ENCODE measurements around the gene JAG1. TPM values are rescaled to one million over a fixed set of nuclear protein-coding genes. Genes with fewer than 3 reads are reported as not detected.

Gene JAG1
- total RNA-seq, 1 experiment from 2014 or later, result 142 TPM

DNA sequence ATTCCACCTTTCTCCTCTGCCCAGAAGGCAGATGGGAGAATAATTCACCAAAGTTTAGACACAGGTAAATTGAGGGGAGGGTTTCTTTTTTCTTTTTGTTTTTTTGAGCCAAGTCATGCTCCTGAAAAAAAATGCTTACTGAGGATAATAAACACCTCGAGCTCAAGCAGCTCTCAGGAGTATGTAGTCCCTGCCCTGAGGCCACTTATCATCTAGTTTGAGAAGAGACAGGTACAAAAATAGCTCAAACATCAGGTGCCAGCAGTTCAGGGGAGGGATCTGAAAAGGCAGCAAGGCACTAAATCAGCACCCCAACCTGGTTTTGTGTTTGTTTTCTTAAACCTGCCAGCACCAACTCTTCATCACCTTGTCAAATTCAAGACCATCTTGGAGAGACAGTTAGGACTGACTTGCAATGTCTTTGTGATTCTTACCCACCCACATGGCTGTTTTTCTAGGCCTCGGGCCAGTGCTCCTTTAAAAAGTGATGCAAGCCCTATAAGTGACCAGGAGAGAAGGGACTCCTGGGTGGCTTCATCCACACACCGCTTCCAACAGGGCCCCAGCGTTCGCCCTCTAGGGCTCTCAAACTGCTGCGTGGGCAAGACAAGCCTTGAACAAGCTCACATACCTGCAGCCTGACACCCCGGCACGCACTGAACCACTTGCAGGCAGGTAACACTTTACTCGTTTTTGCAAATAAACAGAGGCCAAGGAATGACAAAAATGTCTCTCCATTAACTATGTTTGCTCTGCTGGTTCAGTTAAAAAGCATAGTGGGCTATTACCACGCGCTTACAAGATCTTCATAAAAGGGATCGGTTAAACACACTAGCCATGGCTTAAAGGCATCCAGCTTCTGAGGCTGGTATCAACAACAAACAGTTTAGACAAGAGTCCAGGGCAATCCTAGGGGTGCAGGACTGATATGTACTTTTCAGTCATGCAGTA is 13.9 kb downstream of the JAG1 start:
- in situ Hi-C loops (cut with HindIII; ENCODE audit: low pct_unique_long_range_greater_than_20kb, low sequenced_read_pairs), result no loop called here

DNA sequence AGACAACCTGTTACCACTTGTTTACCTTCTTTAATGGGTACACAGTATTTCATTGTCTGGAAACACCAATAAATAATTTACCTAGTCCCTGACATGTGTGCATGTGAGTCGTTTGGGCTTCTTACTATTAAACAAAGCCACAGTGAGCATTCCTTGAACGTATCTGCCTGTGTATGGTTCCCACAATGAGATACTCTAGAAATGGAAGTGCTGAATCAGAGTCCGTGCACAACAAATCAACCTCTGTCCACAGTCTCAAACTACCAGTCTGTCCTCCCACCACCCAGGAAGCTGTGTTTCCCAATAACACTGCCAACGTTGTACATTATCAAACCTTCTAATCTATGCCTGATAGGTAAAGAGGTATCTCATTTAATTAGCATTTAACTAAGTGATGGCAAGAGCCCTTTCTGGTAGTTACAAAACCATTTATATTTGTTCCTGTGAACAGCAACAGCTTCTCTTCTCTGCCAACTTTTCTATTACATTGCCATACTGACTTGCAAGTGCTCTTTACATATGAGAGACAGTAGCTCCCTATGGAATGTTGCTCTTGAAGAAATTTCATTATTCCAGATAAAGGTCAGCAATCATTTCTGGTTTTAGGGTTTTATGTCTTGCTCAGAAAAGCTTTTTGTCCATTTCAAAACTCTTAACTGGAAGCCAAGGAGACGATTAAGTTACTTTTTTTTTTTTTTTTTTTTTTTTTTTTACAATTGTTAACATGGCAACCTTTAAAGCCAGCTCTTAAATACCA is 14.7 kb downstream of the JAG1 start:
- in situ Hi-C loops (cut with HindIII; ENCODE audit: low pct_unique_long_range_greater_than_20kb, low sequenced_read_pairs), result no loop called here
- peak; percentile 74 for DNase-seq (ENCODE audit: low read depth)

More for the DNA sequence above, 13.9 kb downstream of the JAG1 start:
- peak; percentile 88 for DNase-seq (ENCODE audit: low read depth)

DNA sequence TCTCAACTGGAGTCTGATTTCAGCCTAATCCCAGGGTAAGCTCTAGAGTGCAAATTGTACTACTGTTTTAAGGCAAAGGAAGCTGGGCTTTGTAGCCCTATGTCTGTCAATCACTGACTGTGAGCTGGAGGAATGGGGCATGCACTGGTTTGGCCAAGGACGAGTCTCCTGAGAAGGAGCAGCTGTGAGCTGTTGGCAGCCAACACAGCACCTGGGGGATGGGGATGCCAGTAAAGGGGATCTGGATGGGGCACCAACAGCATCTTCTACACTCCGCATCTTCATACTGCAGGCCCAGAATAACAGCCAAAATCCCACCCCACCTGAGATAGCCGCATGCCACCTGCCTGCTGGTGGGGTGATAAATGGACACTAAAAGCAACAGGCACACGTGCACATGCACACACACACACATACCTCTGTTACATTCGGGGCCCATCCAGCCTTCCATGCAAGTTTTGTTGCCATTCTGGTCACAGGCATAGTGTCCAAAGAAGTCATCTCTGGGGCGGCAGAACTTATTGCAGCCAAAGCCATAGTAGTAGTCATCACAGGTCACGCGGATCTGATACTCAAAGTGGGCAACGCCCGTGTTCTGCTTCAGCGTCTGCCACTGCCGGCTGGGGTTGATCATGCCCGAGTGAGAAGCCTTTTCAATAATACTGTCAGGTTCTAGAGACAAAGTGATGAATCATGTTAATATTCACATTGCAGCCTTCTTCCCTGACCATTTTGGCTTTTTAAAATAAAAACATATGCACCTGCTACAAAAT is 15.6 kb downstream of the JAG1 start:
- DNase-seq (ENCODE audit: low read depth), result peak; percentile 82
- in situ Hi-C loops (cut with HindIII; ENCODE audit: low pct_unique_long_range_greater_than_20kb, low sequenced_read_pairs), result no loop called here

DNA sequence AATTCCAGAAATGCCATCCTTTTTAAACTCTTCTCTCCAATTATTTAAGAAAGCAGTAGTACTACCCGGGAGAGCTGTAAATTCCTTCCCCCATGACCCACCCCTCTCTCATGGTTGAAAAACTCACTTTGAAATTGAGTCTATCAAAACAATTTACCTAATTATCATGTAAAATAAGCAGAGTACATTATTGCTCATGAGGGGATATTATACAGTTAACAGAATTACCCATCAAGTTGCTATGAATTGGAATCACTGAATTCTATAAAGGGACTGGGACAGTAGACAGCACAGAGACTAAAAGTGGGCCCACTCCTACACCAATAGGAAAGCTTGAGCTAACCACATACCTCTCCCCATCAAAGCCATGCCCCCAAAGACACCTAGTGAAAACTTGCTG is 16.3 kb downstream of the JAG1 start:
- no peak for DNase-seq (ENCODE audit: low read depth)
- in situ Hi-C loops (cut with HindIII; ENCODE audit: low pct_unique_long_range_greater_than_20kb, low sequenced_read_pairs), result no loop called here

DNA sequence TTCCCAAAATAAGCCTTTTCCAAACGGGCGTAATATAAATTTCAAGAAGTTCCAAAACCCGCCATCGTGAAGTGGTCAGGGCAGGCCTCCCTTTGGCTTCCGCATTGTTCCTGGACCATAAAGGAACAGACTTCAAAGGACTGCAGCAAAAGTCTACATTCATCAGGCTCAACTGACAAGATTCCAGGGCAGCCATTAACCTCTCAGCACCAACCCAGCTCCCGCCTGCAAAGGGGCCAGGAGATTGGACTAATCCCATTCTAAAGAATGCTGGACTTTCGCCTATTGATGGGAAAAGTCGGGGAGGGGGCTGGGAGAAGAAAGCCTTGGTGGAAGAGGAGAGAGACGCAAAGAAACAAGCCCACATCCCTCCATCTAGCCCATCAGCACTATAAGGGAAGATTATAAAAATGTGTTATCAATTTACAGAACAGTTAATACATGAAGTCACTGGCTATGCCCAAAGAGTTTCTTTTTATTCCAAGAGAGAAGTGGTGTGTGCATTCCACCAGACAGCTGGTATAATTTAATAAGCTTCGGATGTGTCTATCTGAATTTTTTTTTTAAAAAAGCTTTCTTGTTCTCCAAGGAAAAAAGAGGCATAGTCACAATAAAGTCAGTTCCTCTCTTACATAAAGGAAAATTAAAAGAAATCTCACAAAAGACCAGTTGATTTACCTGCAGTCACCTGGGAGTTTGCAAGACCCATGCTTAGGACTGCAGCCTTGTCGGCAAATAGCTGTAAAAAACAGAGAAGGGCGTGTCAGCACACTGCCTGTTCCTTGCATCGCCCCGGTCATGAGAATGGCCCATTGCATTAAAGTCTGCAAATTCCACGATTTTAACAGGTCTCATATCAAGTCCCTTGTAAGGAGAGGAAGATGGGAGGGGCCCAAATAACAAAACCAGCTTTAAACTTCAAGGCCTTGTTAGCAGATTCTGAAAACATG is 17.8 kb downstream of the JAG1 start:
- in situ Hi-C loops (cut with HindIII; ENCODE audit: low pct_unique_long_range_greater_than_20kb, low sequenced_read_pairs), result no loop called here
- no peak for DNase-seq (ENCODE audit: low read depth)

DNA sequence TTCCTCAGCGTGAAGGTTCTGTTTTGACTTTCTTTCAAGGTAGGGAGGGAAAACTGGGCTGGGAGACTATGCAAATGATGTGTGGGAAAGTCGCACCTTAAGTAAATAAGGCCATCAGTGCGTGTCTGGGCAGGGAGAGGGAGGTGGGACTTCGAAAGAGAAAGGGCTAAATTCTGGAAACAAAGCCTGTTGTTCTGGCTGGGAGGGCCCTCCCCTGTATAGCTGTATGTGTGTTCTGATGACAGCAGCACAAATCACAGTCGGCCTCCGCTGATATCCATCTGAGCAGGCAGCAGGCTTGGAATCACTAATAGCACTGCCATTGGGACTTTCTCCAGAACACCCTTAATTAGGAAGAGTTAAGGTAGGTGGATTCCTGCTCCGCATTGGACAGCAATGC is 19.2 kb downstream of the JAG1 start:
- in situ Hi-C loops (cut with HindIII; ENCODE audit: low pct_unique_long_range_greater_than_20kb, low sequenced_read_pairs), result no loop called here
- DNase-seq (ENCODE audit: low read depth), result peak; percentile 78

DNA sequence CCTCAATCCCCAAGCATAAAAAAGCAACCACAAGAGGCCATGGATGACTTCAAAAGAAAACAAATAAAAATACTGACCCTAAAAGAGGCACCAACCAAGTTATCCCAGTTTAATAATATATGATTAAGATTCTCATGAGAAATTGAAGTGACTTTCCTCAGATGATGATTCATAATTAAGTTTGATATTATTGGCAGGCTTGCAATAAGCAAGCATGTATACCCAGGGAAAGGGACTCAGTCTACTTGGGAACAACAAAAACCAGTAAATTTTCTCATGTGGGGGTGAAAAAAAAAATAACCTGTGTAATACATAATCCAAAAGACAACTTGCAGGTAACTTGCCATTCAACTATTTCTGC is 19.6 kb downstream of the JAG1 start:
- in situ Hi-C loops (cut with HindIII; ENCODE audit: low pct_unique_long_range_greater_than_20kb, low sequenced_read_pairs), result no loop called here
- DNase-seq (ENCODE audit: low read depth), result no peak

DNA sequence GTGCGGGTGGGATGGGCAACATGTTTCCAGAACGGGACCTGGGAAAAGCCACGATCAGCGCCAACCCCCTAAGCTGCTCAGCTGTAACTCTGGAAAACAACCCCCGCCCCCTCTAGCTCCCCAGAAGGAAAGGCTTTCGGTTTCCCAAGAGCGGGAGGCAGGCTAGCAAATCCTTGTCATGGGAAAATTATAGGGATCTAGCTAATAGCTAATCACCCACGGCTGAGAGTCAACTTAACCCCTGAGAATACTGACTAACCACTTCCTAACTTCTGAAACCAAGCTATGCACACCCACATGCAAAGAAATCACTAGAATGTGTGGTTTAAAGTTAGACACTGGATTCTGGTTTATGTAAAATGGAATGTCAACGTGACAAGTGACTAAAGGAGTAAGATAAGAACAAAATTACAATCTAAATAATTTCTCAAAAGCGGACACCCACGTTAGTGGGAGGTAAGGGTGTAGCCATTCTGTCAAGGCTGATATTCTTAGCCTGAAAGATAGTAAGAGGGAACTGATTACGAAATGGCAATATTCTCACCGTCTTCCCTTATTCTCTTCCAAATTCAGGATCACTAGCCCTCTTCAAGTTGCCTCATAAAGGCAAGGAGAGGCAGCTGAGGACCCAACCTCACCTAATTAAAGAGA is 20.1 kb downstream of the JAG1 start:
- in situ Hi-C loops (cut with HindIII; ENCODE audit: low pct_unique_long_range_greater_than_20kb, low sequenced_read_pairs), result no loop called here
- peak; percentile 61 for DNase-seq (ENCODE audit: low read depth)

DNA sequence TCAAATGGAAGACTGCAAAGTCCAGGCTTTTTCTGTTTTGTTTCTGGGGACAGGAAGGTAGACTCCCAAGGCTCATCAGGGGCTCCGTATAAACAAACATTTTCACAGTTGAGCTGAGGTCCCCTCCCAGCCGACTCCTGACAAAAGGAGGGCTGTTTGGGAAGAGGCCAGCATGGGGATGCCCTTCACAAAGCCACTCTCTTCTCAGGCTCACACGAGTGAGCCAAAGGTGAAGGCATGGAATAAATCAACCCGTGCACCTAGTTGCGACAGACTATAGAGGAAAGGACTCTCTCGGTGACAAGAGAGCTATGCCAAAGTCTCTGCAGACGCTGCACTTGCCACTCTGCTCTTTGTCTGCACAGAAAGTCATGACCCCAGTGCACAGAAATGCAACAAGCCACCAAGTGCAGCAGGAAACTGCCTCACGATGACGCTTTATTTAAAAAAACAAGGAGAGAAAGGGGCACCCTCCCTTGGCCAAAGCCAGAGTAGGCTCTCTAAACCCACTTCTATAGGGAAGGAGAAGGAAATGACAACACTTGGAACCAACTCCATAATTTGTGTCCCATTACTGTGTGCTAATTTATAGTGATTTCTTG is 21.0 kb downstream of the JAG1 start:
- no peak for DNase-seq (ENCODE audit: low read depth)
- in situ Hi-C loops (cut with HindIII; ENCODE audit: low pct_unique_long_range_greater_than_20kb, low sequenced_read_pairs), result no loop called here

DNA sequence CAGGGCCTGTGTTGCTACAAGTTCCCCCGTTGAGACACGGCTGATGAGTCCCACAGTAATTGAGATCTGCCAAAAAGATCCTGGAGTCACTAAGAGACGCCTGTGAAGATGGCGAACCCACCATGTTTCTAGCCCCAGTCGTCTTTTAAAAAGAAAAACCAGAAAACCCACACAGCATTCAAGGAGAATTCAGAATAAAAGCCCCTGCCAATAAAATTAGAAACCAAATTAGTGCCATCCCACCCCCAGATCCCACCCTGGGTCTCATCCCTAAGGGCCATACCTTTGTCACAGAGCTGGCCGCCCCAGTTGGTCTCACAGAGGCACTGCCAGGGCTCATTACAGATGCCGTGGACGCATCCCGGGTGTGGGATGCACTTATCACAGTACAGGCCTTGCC is 21.6 kb downstream of the JAG1 start:
- in situ Hi-C loops (cut with HindIII; ENCODE audit: low pct_unique_long_range_greater_than_20kb, low sequenced_read_pairs), result no loop called here
- DNase-seq (ENCODE audit: low read depth), result no peak

DNA sequence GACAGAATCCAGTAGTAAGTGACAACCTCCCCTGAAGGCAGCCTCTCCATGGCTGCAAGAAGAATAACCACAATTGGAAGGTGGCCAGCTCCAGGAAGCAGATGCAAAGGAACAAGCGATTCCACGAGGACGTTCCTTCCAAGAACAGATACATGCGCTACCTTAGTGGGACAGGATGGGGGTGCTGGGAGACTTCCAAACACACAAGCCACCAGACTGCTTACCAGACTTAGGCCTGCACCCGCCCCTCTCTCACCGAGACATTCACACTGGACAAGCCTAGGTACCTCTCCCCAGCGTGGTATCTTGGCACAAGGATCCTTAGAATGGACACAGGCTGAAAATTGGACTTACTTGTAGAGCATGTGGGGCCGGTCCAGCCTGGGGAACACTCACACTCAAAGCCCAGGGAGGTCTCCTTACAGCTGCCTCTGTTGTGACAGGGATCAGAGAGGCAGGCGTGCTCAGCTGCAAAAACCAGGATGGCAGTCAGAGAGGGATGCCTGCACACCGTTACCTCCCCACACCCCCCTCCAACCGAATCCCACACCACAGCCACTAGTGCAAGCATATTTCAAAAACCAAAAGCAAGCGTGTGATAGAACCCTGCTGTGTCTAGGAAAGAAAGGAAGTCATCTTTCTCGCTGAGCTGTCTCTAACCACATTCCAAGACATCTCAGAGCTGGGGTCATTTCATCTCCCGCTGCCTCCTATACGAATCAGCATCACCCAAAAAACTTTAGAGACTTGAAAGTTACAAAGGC is 22.4 kb downstream of the JAG1 start:
- no peak for DNase-seq (ENCODE audit: low read depth)
- in situ Hi-C loops (cut with HindIII; ENCODE audit: low pct_unique_long_range_greater_than_20kb, low sequenced_read_pairs), result no loop called here

DNA sequence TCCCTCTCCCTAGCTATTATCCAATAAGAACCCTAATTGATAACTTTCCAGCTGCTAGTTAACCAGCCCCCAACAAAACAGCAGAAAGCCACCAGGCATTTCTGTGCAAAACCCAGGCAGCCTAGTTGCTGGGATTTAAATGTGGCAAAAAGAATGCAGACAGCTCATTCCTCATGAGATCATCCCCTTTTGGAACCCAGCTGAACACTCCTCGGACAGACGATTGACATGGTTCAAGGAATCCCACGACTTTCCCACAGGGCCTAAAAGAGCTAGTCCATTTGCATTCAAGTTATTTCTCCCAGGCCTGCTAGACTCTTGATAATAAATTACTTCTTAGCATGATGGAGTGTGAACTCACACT is 24.0 kb downstream of the JAG1 start:
- DNase-seq (ENCODE audit: low read depth), result no peak

DNA sequence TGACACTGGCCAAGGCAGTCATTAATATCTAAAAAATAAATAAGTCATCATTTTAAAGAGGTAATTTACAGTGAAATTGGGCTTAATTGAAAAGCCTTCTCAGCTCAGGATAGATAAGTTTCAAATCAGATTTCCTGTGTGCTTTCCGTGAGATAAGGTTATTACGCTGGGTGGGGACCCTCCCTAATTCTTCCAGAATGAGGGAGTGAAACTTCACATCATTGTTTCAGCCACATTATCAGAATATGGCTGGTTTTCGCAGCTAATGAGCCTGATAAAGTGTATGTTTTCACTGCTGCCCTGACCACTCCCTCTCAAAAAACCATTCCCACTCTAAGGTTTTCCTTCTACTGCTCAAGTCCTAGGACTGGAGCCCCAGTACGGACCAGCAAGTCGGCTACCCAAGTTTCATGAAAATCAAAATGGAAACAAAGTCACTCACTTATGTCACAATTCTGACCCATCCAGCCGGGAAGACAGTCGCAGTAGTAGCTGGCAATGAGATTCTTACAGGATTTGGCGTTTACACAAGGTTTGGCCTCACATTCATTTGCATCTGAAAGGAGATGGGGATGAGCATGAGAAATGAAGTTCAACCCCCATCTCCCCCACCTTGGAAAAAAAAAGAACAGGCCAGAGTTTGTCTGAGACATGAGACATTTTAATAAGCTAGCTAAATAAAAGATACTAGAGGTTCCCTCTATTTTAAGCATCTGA is 24.6 kb downstream of the JAG1 start:
- in situ Hi-C loops (cut with HindIII; ENCODE audit: low pct_unique_long_range_greater_than_20kb, low sequenced_read_pairs), result no loop called here
- DNase-seq (ENCODE audit: low read depth), result no peak

More for the DNA sequence above, 24.0 kb downstream of the JAG1 start:
- in situ Hi-C loops (cut with HindIII; ENCODE audit: low pct_unique_long_range_greater_than_20kb, low sequenced_read_pairs), result no loop called here

DNA sequence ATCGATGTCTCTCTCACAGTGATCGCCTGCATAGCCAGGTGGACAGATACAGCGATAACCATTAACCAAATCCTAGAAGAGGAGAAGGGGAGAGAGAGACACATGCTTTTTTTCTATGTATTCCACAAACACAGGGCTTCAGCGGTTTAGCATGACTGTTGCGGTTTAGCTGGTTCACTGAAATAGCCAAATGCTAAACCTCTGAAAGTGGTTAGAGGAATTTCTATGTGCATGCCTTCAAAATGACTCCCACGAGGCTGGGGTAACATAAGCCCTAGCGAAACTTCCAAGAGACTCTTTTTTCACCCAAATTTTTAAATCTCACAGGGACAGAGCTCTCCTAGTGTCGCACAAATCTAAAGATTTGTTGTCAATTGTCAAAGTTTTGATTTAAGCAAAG is 25.1 kb downstream of the JAG1 start:
- in situ Hi-C loops (cut with HindIII; ENCODE audit: low pct_unique_long_range_greater_than_20kb, low sequenced_read_pairs), result no loop called here
- DNase-seq (ENCODE audit: low read depth), result no peak

DNA sequence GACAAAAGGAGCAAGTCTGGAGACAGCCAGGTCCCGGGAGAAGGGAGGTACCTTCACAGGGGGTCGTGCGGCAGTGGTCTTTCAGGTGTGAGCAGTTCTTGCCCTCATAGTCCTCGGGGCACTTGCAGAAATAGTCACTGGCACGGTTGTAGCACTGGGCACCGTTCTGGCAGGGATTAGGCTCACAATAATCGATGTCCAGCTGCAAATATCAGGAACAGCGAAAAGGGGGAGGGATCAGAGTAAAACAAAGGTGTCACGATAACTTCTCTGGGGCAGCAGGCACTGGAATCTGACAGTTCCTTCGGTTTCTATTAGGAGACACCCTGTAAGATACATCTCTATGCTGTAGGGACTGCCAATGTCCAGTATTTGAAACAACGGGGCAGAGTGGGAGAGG is 25.9 kb downstream of the JAG1 start:
- no peak for DNase-seq (ENCODE audit: low read depth)
- in situ Hi-C loops (cut with HindIII; ENCODE audit: low pct_unique_long_range_greater_than_20kb, low sequenced_read_pairs), result no loop called here

DNA sequence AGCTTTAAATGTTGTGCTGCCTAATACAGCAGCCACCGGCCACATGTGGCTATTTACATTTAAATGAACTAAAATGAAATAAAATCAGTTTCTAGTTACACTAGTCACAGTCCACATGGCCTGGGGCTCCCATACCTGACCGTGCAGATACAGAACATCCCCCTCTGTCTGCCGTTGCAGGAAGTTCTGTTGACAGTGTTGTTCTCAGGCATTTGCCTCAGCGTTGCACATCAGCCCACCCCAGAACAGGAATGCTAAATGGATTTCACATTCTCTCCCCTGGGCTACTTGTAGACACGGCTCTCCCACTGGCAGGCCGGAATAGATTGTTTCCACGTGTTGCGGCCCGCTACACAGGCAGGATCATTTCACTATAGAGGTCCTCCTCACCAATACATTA is 26.3 kb downstream of the JAG1 start:
- DNase-seq (ENCODE audit: low read depth), result no peak
- in situ Hi-C loops (cut with HindIII; ENCODE audit: low pct_unique_long_range_greater_than_20kb, low sequenced_read_pairs), result no loop called here
